Measurements from ENCODE around the gene SEPTIN3.
A peak's percentile ranks its signal among the peaks of the same experiment; 100 is the strongest.

SEPTIN3 gene

DNA sequence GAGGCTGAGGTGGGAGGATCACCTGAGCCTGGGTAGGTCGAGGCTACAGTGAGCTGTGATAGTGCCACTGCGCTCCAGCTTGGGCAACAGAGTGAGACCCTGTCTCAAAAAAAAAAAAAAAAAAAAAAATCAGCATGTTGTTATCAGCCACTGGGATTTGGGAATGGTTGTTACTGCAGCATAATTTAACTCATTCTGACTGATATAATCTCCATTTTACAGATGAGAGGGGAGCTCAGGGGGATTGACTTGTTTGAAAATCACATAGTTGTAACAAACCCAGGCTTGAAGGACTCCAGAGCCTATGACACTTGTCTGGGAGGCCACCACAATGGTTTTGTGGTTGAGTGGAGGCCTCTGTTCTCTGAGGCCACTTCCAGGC, 3.0 kb upstream of the SEPTIN3 start:
- H3K27ac ChIP-seq (ENCODE audit: low read depth, low read length): no peak overlapping the region
- H3K9me3 ChIP-seq (ENCODE audit: control insufficient read depth, insufficient read depth, low read depth, low read length): no peaks in the 10 kb centered on the region; the same call in 1 of the 2 replicates
- no peak overlapping the region for H3K9ac ChIP-seq (ENCODE audit: low read length)
- H3K4me1 ChIP-seq (ENCODE audit: control insufficient read depth, insufficient read depth, low read length): peaks cover 13% of the 10 kb centered on the region
- no peaks in the 10 kb centered on the region; the same call in 1 of the 2 replicates for H3K27me3 ChIP-seq (ENCODE audit: control insufficient read depth, insufficient read depth, low read length)
- H3K4me3 ChIP-seq (ENCODE audit: low read depth, low read length): no peak overlapping the region
- no peaks in the 10 kb centered on the region for H3K36me3 ChIP-seq (ENCODE audit: control insufficient read depth, insufficient read depth, low read length)

DNA sequence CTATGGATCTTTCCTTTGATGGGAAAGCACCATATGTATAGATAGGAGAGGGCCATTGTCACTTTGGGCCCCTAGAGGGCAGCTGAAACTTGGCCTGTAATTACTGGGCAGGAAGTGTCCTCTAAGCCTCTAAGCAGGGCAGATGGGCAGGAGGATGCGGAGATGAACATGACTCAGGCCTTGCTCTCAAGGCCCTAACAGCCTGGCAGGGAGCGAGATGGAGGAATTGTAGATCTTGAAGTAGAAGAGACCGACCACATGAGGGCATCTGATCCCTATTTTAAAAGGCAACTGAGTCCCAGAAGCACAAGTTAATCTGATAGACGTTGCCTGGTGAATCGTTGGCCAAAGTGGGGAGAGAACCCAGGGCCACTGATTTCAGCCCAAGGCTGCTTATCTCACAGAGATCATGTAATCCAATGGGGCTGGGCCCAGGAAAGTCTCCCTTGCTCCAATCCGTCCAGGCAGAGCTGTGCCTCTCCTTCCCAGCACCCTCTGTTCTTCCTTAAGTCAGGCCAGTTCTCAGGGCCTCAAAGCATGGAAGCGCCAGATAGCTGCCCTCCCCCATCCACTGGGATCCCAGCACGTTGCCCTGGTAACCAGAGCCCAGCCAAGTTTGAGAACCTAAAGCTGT, 2.5 kb upstream of the SEPTIN3 start:
- no peaks in the 10 kb centered on the region; the same call in 1 of the 2 replicates for H3K27me3 ChIP-seq (ENCODE audit: control insufficient read depth, insufficient read depth, low read length)
- no peak overlapping the region for H3K4me3 ChIP-seq (ENCODE audit: low read depth, low read length)
- no peak overlapping the region for H3K27ac ChIP-seq (ENCODE audit: low read depth, low read length)
- H3K9ac ChIP-seq (ENCODE audit: low read length): no peak overlapping the region
- H3K36me3 ChIP-seq (ENCODE audit: control insufficient read depth, insufficient read depth, low read length): no peaks in the 10 kb centered on the region
- peaks cover 13% of the 10 kb centered on the region for H3K4me1 ChIP-seq (ENCODE audit: control insufficient read depth, insufficient read depth, low read length)
- no peaks in the 10 kb centered on the region; the same call in 1 of the 2 replicates for H3K9me3 ChIP-seq (ENCODE audit: control insufficient read depth, insufficient read depth, low read depth, low read length)

DNA sequence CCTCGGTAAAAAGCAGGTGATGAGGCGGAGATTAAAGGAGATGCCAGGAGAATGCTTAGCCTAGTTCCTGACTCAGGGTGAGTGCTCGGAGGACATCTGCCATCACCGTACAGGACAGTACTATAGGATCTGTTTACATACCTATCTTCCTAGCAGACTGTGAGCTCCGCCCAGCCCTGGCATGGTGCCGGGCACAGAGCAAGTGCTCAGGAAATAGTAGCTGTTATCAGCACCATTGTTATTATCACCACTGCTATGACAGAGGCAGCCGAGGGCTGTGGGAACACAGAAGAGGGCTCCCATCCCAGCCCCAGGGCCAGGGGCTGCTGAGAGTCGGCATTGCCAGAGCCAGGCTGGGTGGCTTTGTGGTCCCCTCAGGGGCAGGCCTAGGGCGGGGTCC, 642 bp upstream of the SEPTIN3 start:
- Histone ChIP-seq H3K36me3 (ENCODE audit: control insufficient read depth, insufficient read depth, low read length) (no peaks in the 10 kb centered on the region), H3K27me3 (ENCODE audit: control insufficient read depth, insufficient read depth, low read length) (peaks cover 10% of the 10 kb centered on the region; the same call in 1 of the 2 replicates), H3K4me3 (ENCODE audit: low read depth, low read length) (no peak overlapping the region), H3K4me1 (ENCODE audit: control insufficient read depth, insufficient read depth, low read length) (peaks cover 13% of the 10 kb centered on the region), H3K9me3 (ENCODE audit: control insufficient read depth, insufficient read depth, low read depth, low read length) (no peaks in the 10 kb centered on the region; the same call in 1 of the 2 replicates), H3K27ac (ENCODE audit: low read depth, low read length) (no peak overlapping the region), H3K9ac (ENCODE audit: low read length) (no peak overlapping the region)

DNA sequence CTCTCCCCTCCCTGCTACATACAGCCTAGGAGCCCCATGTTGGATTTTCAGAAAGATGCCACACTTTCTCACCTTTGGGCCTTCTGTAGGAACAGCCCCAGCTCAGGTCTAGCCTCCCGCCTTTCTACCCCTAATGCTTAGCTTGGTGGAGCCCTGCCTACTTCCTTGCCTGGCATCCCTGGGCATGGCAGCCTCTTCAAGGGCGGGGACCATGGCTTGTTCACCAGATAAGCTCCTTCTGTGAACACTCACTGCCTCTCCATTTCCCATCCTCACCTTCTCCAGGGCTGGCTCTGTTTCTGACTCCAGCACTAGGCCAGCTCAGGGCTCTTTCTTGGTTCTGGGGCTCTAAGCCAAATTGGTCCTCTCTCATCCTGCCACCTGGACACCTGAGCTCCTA, 1.4 kb downstream of the SEPTIN3 start:
- Histone ChIP-seq H3K4me1 (ENCODE audit: control insufficient read depth, insufficient read depth, low read length) (peaks cover 9% of the 10 kb centered on the region), H3K36me3 (ENCODE audit: control insufficient read depth, insufficient read depth, low read length) (no peaks in the 10 kb centered on the region), H3K9ac (ENCODE audit: low read length) (no peak overlapping the region), H3K4me3 (ENCODE audit: low read depth, low read length) (no peak overlapping the region), H3K27me3 (ENCODE audit: control insufficient read depth, insufficient read depth, low read length) (peaks cover 23% of the 10 kb centered on the region), H3K27ac (ENCODE audit: low read depth, low read length) (no peak overlapping the region), H3K9me3 (ENCODE audit: control insufficient read depth, insufficient read depth, low read depth, low read length) (no peaks in the 10 kb centered on the region; the same call in 1 of the 2 replicates)

DNA sequence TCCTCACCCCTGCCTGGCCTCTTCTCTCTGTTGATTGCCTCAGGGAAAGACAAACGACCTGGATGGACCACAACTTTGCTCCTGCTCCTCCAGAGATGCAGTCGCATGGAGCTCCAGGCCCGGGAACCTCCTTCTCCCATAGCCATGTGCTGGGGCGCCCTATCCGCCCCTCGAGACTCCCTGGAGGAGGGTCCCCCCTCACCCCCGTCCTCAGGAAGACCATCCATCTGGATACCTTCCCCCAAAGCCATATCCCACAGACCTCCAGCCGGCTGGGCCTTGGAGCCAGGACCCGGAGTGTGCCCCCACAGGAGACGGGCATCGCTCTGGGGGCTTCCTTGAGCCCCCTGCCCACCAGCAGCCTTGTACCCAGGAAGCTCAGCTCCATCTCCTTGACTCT, 2.2 kb downstream of the SEPTIN3 start:
- Histone ChIP-seq H3K36me3 (ENCODE audit: control insufficient read depth, insufficient read depth, low read length) (no peaks in the 10 kb centered on the region), H3K27ac (ENCODE audit: low read depth, low read length) (no peak overlapping the region), H3K4me1 (ENCODE audit: control insufficient read depth, insufficient read depth, low read length) (peaks cover 13% of the 10 kb centered on the region), H3K9ac (ENCODE audit: low read length) (no peak overlapping the region), H3K27me3 (ENCODE audit: control insufficient read depth, insufficient read depth, low read length) (peaks cover 31% of the 10 kb centered on the region), H3K4me3 (ENCODE audit: low read depth, low read length) (no peak overlapping the region), H3K9me3 (ENCODE audit: control insufficient read depth, insufficient read depth, low read depth, low read length) (no peaks in the 10 kb centered on the region)

DNA sequence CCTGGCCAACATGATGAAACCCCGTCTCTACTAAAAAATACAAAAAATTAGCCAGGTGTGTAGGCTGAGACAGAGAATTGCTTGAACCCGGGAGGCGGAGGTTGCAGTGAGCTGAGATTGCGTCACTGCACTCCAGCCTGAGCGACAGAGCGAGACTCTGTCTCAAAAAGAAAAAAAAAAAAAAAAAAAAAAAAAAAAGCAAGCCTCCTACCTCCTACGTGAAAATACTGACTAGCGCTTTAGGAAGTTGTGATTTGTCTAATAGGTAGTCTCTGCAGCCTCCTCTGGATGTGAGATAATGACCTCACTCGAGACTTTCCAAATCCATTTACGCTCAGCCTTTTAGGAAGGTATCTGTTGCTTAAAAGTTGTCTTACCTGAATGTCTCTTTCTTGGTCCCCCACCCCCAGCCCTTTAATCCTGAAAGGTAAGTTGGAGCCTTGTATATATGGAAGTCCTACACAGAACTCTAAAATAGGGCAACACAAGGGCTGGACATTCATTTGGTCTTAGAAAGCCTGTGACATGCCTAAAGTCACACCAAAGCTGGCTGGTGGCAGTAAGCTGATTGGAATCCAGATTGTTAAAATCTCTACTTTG, 5.5 kb downstream of the SEPTIN3 start:
- peaks cover 58% of the 10 kb centered on the region for H3K27me3 ChIP-seq (ENCODE audit: control insufficient read depth, insufficient read depth, low read length)
- no peak overlapping the region for H3K9ac ChIP-seq (ENCODE audit: low read length)
- H3K27ac ChIP-seq (ENCODE audit: low read depth, low read length): no peak overlapping the region
- no peaks in the 10 kb centered on the region for H3K36me3 ChIP-seq (ENCODE audit: control insufficient read depth, insufficient read depth, low read length)
- no peaks in the 10 kb centered on the region for H3K9me3 ChIP-seq (ENCODE audit: control insufficient read depth, insufficient read depth, low read depth, low read length)
- no peak overlapping the region for H3K4me3 ChIP-seq (ENCODE audit: low read depth, low read length)
- H3K4me1 ChIP-seq (ENCODE audit: control insufficient read depth, insufficient read depth, low read length): peaks cover 13% of the 10 kb centered on the region; the same call in 1 of the 2 replicates

DNA sequence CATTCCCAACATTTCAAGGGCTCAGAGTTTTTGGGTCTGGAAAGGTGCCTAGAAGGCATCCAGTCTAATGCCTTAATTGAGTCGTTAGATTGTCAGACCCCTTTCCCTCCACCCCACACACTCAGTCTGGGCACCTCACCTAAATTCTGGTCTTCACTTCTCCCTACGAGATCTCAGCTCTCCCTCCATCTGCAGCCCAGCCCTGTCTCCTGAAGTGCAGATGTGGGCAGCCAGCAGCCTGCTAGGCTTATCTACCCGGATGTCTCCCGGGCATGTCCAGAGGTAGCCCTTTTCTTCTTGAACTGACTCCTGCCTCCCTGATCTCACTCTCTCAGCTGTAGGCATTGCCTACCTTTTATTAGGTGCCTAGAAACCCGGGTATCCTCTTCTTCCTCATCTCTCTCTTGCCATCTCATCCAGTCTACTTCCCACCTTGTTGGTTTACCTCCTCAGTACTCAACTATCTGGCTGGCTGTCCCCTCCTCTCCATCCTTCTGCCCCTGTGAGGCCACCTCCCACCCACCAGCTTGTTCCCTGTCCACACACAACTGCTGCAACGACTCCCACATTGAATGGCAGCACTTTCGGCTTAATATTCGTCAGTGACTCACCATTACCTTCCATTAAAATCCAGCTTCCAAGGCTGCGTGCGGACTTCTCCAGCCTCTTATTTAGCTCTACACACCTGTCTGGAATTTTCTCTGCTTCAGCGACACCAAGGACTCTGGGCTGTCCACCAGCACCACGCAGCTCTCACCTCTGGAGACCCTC, 6.2 kb downstream of the SEPTIN3 start:
- Histone ChIP-seq H3K27ac (ENCODE audit: low read depth, low read length) (no peak overlapping the region), H3K9ac (ENCODE audit: low read length) (no peak overlapping the region), H3K4me1 (ENCODE audit: control insufficient read depth, insufficient read depth, low read length) (peaks cover 13% of the 10 kb centered on the region; the same call in 1 of the 2 replicates), H3K36me3 (ENCODE audit: control insufficient read depth, insufficient read depth, low read length) (no peaks in the 10 kb centered on the region), H3K27me3 (ENCODE audit: control insufficient read depth, insufficient read depth, low read length) (peaks cover 58% of the 10 kb centered on the region), H3K9me3 (ENCODE audit: control insufficient read depth, insufficient read depth, low read depth, low read length) (no peaks in the 10 kb centered on the region), H3K4me3 (ENCODE audit: low read depth, low read length) (no peak overlapping the region)

DNA sequence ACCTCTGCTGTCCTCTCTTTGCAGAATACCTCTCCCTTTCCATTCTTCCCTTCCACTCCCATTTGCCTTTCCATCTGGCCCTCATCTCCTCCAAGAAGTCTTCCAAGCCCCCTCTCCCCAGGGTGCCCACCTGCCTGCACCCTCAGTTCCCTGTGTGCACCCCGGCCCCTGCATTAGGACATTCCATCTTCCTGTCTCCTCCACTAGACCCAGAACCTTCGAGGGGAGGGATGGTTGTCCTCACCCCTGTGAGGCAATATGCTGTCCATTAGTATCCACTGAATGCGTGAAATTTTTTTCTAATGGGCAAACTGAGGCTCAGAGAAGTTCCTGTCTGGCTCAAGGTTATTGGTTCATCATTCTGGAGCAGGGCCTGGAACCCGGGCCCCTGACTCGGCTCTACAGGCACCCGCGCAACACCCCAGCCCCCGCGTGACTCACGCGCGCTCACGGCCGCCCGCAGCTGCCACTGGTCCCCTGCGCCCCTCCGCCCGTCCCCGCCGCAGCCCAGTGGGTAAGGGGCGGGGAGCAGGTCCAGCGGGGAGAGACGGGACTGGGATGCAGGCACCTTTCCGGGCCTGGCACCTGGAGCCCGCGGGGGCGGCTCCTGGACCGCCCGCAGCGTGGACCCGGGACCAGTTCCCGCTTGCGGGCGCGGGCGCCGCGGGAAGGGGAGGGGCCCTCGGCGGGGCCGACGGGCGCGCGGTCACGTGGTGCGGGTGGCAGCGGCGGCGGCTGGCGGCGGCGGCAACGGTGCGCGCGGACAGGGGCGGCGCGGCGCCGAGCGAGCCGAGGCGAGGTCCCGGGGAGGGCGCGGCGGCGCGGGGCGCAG, 7.0 kb downstream of the SEPTIN3 start:
- Histone ChIP-seq H3K9ac (ENCODE audit: low read length) (no peak overlapping the region), H3K4me1 (ENCODE audit: control insufficient read depth, insufficient read depth, low read length) (peaks cover 13% of the 10 kb centered on the region; the same call in 1 of the 2 replicates), H3K27me3 (ENCODE audit: control insufficient read depth, insufficient read depth, low read length) (peaks cover 58% of the 10 kb centered on the region)

DNA sequence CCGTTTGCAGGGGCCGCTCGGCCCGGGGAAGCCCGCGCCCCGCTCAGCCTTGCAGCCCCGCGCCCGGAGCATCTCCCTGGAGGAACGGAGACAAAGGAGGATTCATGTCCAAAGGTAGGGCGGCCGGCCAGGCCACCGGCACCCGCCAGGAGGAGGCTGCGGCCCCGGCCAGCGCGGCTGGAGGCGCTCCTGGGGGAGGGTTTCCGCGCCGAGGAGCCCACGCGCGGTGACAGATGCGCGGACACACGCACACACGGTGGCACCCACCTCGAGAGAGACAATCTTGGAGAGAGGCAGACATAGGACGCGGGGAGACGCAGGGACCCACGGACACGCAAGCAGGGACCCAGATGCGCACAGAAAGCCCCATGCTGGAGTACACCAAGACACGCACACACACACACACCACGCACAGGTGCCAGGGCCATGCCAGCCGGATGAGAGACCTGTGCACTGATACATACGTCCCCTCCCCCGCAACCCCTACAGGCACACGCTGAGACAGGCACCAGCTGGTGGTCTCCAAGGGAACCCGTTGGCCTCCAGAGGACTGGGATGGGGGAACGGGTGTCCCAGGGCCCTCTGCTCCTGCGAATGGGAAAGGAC, 7.8 kb downstream of the SEPTIN3 start:
- H3K4me1 ChIP-seq (ENCODE audit: control insufficient read depth, insufficient read depth, low read length): peaks cover 13% of the 10 kb centered on the region; the same call in 1 of the 2 replicates
- peak overlapping the region; percentile 69 for H3K9ac ChIP-seq (ENCODE audit: low read length)
- peaks cover 58% of the 10 kb centered on the region for H3K27me3 ChIP-seq (ENCODE audit: control insufficient read depth, insufficient read depth, low read length)
- peak overlapping the region; percentile 75 for H3K4me3 ChIP-seq (ENCODE audit: low read depth, low read length)
- no peak overlapping the region for H3K27ac ChIP-seq (ENCODE audit: low read depth, low read length)
- no peaks in the 10 kb centered on the region for H3K36me3 ChIP-seq (ENCODE audit: control insufficient read depth, insufficient read depth, low read length)
- H3K9me3 ChIP-seq (ENCODE audit: control insufficient read depth, insufficient read depth, low read depth, low read length): no peaks in the 10 kb centered on the region

More for the DNA sequence above, 7.0 kb downstream of the SEPTIN3 start:
- H3K27ac ChIP-seq (ENCODE audit: low read depth, low read length): no peak overlapping the region
- H3K36me3 ChIP-seq (ENCODE audit: control insufficient read depth, insufficient read depth, low read length): no peaks in the 10 kb centered on the region
- H3K9me3 ChIP-seq (ENCODE audit: control insufficient read depth, insufficient read depth, low read depth, low read length): no peaks in the 10 kb centered on the region
- H3K4me3 ChIP-seq (ENCODE audit: low read depth, low read length): peak overlapping the region; percentile 60

DNA sequence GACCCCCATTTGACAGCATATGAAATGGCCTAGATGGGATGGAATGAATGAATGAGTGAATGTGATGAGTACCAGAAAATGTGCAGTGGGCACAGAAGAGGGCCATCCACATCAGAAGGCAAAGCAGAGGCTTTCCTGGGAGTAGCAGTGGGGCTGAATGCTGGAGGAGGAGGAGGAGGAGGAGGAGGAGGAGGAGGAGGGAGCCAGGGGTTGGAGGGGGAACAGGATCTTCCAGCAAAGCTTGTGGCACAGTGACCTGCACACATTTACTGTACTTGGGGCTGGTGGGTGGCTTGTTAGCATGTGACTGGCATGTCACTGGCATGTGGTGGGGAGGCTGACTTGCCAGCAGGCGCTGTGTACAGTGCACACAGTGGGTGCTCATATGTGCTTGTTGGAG, 9.5 kb downstream of the SEPTIN3 start:
- Histone ChIP-seq H3K4me1 (ENCODE audit: control insufficient read depth, insufficient read depth, low read length) (peaks cover 13% of the 10 kb centered on the region; the same call in 1 of the 2 replicates), H3K9me3 (ENCODE audit: control insufficient read depth, insufficient read depth, low read depth, low read length) (no peaks in the 10 kb centered on the region)

More for the DNA sequence above, 9.5 kb downstream of the SEPTIN3 start:
- Histone ChIP-seq H3K27me3 (ENCODE audit: control insufficient read depth, insufficient read depth, low read length) (peaks cover 49% of the 10 kb centered on the region), H3K27ac (ENCODE audit: low read depth, low read length) (no peak overlapping the region), H3K4me3 (ENCODE audit: low read depth, low read length) (no peak overlapping the region), H3K36me3 (ENCODE audit: control insufficient read depth, insufficient read depth, low read length) (no peaks in the 10 kb centered on the region), H3K9ac (ENCODE audit: low read length) (no peak overlapping the region)
